Activated CD4-positive, alpha-beta T cell treated with anti-CD3 and anti-CD28 coated beads for 36 hours (primary cell): Measurements from ENCODE around the gene LOXHD1. TPM values are rescaled to one million over a fixed set of nuclear protein-coding genes. Genes with fewer than 3 reads are reported as not detected.

ENCODE experiments used
- ATAC-seq: fragments of 200-7000 bp; cut with Tn5 transposase; one replicate; pipeline ENCODE4 v1.10.0; 2021; ENCODE audit warnings: mild to moderate bottlenecking, moderate library complexity
- CTCF ChIA-PET: fragments of 350-600 bp; sonication (Branson Sonifier 250); formaldehyde crosslinking; loops from one replicate; lab custom pipeline; 2021; ENCODE audit warnings: antibody characterized with exemption; lab: Charles Lee
- POLR2A ChIA-PET: fragments of 350-600 bp; sonication (Branson Sonifier 250); formaldehyde crosslinking; loops from one replicate; lab custom pipeline; 2021; ENCODE audit warnings: antibody characterized with exemption, inconsistent platforms; lab: Charles Lee
- DNase-seq: peaks from one replicate; pipeline ENCODE4 v3.0.0-alpha.2; 2020
- H3K27ac Mint-ChIP-seq: one replicate; pipeline ENCODE4 v1.8.0; 2021; ENCODE audit warnings: mixed read lengths
- H3K27me3 Mint-ChIP-seq: one replicate; pipeline ENCODE4 v1.8.0; 2021; ENCODE audit warnings: mixed read lengths
- H3K36me3 Mint-ChIP-seq: one replicate; pipeline ENCODE4 v1.8.0; 2021; ENCODE audit warnings: low read depth, mixed read lengths
- H3K4me1 Mint-ChIP-seq: one replicate; pipeline ENCODE4 v1.8.0; 2021; ENCODE audit warnings: mixed read lengths
- H3K4me3 Mint-ChIP-seq: one replicate; pipeline ENCODE4 v1.8.0; 2021; ENCODE audit warnings: mild to moderate bottlenecking, moderate library complexity, mixed read lengths
- H3K9me3 Mint-ChIP-seq: one replicate; pipeline ENCODE4 v1.8.0; 2021; ENCODE audit warnings: low read depth, mixed read lengths
- intact Hi-C, 2 experiments: fragments of 100-400 bp; cut with DNase I in 1 of 2; cut with micrococcal nuclease in 1 of 2; formaldehyde crosslinking; loops; one replicate each; pipeline versions ENCODE4 v1.14.2 to v1.15.1; 2022 to 2024; cut with DNase I, micrococcal nuclease
- total RNA-seq, 2 experiments: library from RNA; stranded (reverse); gene quantifications; one replicate each; pipeline ENCODE4 v1.2.3, GENCODE V29; 2021

LOXHD1 gene, protein sequence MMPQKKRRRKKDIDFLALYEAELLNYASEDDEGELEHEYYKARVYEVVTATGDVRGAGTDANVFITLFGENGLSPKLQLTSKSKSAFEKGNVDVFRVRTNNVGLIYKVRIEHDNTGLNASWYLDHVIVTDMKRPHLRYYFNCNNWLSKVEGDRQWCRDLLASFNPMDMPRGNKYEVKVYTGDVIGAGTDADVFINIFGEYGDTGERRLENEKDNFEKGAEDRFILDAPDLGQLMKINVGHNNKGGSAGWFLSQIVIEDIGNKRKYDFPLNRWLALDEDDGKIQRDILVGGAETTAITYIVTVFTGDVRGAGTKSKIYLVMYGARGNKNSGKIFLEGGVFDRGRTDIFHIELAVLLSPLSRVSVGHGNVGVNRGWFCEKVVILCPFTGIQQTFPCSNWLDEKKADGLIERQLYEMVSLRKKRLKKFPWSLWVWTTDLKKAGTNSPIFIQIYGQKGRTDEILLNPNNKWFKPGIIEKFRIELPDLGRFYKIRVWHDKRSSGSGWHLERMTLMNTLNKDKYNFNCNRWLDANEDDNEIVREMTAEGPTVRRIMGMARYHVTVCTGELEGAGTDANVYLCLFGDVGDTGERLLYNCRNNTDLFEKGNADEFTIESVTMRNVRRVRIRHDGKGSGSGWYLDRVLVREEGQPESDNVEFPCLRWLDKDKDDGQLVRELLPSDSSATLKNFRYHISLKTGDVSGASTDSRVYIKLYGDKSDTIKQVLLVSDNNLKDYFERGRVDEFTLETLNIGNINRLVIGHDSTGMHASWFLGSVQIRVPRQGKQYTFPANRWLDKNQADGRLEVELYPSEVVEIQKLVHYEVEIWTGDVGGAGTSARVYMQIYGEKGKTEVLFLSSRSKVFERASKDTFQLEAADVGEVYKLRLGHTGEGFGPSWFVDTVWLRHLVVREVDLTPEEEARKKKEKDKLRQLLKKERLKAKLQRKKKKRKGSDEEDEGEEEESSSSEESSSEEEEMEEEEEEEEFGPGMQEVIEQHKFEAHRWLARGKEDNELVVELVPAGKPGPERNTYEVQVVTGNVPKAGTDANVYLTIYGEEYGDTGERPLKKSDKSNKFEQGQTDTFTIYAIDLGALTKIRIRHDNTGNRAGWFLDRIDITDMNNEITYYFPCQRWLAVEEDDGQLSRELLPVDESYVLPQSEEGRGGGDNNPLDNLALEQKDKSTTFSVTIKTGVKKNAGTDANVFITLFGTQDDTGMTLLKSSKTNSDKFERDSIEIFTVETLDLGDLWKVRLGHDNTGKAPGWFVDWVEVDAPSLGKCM (N-terminal part only)
- total RNA-seq: under 1 TPM; 0.05 to 0.07 TPM

DNA sequence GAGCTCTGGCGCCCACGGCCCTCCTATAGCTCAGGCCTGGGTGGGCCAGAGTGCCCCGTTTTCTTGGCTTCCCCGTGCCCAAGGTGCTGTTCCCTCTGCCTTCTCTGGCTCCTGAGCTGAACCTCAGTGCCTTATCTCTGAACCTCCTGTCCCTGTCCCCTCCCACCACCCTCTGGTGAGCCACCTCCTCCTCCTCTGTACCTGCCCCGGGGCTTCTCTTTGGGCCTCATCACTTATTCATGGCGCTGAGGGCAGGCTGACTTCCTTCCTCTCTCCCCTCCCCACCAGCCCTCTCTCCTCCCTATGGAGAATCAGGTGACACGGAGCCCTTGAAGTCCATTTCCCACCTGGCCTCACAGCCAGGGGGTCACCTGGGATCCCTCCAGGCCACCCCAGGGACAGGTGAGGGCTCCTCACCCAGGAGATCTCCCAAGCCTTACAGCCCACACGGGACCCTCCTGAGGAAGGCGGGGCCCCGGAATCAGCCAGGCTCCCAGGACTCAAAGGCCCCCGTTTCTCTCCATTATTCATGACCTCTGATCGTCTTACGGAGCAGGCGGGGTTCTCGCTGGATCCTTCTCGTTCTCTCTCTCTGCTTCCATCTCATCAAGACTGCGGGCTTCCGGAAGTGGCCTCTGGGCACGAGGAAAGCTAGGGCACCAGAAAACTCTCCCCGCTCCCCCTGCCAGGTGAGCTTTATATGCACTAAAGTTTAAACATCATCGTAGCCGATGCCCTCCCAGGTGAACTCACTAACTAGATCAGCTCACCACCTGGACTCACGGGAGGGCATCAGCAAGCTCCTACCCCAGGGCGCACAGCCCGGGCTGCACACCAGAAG lies at the start of gene LOXHD1:
Gene LOXHD1, minus strand, starts transcription at position 106 of the 841 bp plus-strand sequence. CDS start 187 bp downstream, outside the sequence.
- no peak within 1 kb of the TSS for H3K27ac Mint-ChIP-seq

GRCh38 chr18:46705521-46705920 lies 48.5 kb upstream of the LOXHD1 start:
- no peak overlapping the region for H3K4me3 Mint-ChIP-seq
- DNase-seq: no peak
- no peak overlapping the region for H3K27ac Mint-ChIP-seq
- ATAC-seq: no peak
- no peaks in the 10 kb centered on the region for H3K9me3 Mint-ChIP-seq
- peaks cover 2% of the 10 kb centered on the region for H3K4me1 Mint-ChIP-seq
- ChIA-PET POLR2A (interaction anchor here (0.7 kb wide), 1 partner anchor 500 kb away, joined by 4 read pairs; no protein-coding TSS in a partner anchor), CTCF (no interaction called here)
- no peaks in the 10 kb centered on the region for H3K36me3 Mint-ChIP-seq
- no peaks in the 10 kb centered on the region for H3K27me3 Mint-ChIP-seq
- intact Hi-C loops: no loop called here

More for the DNA sequence above, at the start of gene LOXHD1:
- Mint-ChIP-seq H3K27me3 (no peaks in the 10 kb centered on the region), H3K36me3 (no peaks in the 10 kb centered on the region), H3K4me1 (no peaks in the 10 kb centered on the region), H3K4me3 (no peak within 1 kb of the TSS), H3K9me3 (no peaks in the 10 kb centered on the region)
- CTCF ChIA-PET: interaction anchor here (0.5 to 7.8 kb wide), 53 partner anchors 8 to 991 kb away, joined by 3 to 84 read pairs (median 4); a partner anchor contains a TSS
- intact Hi-C loops: loop anchor here (5.0 to 10.0 kb wide), 3 partner anchors 100 to 253 kb away; no protein-coding TSS in a partner anchor
- ATAC-seq: no peak
- POLR2A ChIA-PET: interaction anchor here (0.6 kb wide), 1 partner anchor 833 kb away, joined by 3 read pairs; no protein-coding TSS in a partner anchor
- DNase-seq: no peak

DNA sequence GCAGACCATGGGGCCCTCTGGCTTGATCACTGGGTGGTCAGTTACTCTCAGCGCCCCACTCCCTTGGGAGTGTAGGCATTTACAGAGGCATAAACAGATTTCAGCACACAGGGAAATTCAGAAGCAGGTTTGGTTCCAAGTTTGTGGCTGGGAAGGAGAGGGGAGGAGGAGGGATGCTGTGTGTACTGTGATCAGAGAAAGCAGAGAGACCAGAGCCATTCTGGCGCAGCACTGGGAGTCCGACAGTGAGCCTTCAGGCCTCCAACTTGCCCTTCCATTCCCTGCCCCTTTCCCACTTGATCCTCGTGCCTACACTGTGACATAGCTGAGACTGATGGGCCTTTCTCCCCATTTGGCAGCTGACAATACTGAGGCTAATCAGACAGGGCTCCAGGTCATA lies 47.8 kb upstream of the LOXHD1 start:
- DNase-seq (no peak), ATAC-seq (no peak)
- ChIA-PET CTCF (no interaction called here), POLR2A (no interaction called here)
- H3K4me3 Mint-ChIP-seq: no peak overlapping the region
- no peaks in the 10 kb centered on the region for H3K27me3 Mint-ChIP-seq
- H3K36me3 Mint-ChIP-seq: no peaks in the 10 kb centered on the region
- peaks cover 2% of the 10 kb centered on the region for H3K4me1 Mint-ChIP-seq
- H3K9me3 Mint-ChIP-seq: no peaks in the 10 kb centered on the region
- intact Hi-C loops: no loop called here
- H3K27ac Mint-ChIP-seq: no peak overlapping the region

DNA sequence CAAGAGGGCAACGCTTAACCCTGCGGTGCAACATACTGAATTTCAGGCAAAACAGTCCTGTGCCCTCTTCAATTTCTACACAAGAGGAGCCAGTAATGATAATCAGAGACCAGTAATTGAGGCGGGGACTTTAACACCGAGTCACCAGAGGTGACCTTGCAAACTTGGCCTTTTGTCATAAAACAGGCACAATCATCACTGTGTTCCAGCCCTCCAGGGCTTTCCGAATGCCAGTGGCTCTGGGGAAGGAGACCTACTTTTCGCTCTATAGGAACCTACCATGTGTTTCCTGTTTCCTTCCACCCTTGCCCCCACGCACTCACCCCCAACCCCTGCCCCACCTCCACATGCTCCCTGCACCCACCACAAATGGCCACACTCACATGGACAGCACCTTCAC lies 47.2 kb upstream of the LOXHD1 start:
- intact Hi-C loops: no loop called here

GRCh38 chr18:46702471-46702870 lies 45.5 kb upstream of the LOXHD1 start:
- Mint-ChIP-seq H3K27ac (no peak overlapping the region), H3K27me3 (peaks cover 6% of the 10 kb centered on the region), H3K9me3 (peaks cover 5% of the 10 kb centered on the region), H3K36me3 (no peaks in the 10 kb centered on the region), H3K4me1 (peaks cover 2% of the 10 kb centered on the region), H3K4me3 (no peak overlapping the region)
- DNase-seq: no peak
- ATAC-seq: no peak
- intact Hi-C loops: no loop called here
- ChIA-PET CTCF (interaction anchor here (0.6 kb wide), 1 partner anchor 688 kb away, joined by 3 read pairs; no protein-coding TSS in a partner anchor), POLR2A (no interaction called here)

More for the DNA sequence above, 47.2 kb upstream of the LOXHD1 start:
- POLR2A ChIA-PET: no interaction called here
- Mint-ChIP-seq H3K4me3 (no peak overlapping the region), H3K9me3 (no peaks in the 10 kb centered on the region), H3K27ac (no peak overlapping the region), H3K4me1 (peaks cover 2% of the 10 kb centered on the region), H3K27me3 (no peaks in the 10 kb centered on the region), H3K36me3 (no peaks in the 10 kb centered on the region)
- CTCF ChIA-PET: no interaction called here
- no peak for DNase-seq
- ATAC-seq: no peak

- CTCF ChIA-PET: no interaction called here
- Mint-ChIP-seq H3K36me3 (no peaks in the 10 kb centered on the region), H3K27ac (no peak overlapping the region), H3K4me3 (no peak overlapping the region), H3K9me3 (peaks cover 5% of the 10 kb centered on the region), H3K27me3 (peaks cover 9% of the 10 kb centered on the region), H3K4me1 (no peaks in the 10 kb centered on the region)
- ATAC-seq (no peak), DNase-seq (no peak)
- POLR2A ChIA-PET: no interaction called here
- intact Hi-C loops: no loop called here
Measured at GRCh38 chr18:46700066-46700824, 43.2 kb upstream of the LOXHD1 start.

GRCh38 chr18:46696702-46697101 lies 39.7 kb upstream of the LOXHD1 start:
- intact Hi-C loops: no loop called here
- ATAC-seq (no peak), DNase-seq (no peak)
- H3K9me3 Mint-ChIP-seq: peaks cover 5% of the 10 kb centered on the region
- H3K27ac Mint-ChIP-seq: no peak overlapping the region
- H3K36me3 Mint-ChIP-seq: no peaks in the 10 kb centered on the region
- peaks cover 12% of the 10 kb centered on the region for H3K27me3 Mint-ChIP-seq
- no peak overlapping the region for H3K4me3 Mint-ChIP-seq
- H3K4me1 Mint-ChIP-seq: no peaks in the 10 kb centered on the region
- ChIA-PET CTCF (interaction anchor here (0.7 to 0.8 kb wide), 2 partner anchors 54 to 73 kb away, joined by 3 read pairs; no protein-coding TSS in a partner anchor), POLR2A (no interaction called here)

DNA sequence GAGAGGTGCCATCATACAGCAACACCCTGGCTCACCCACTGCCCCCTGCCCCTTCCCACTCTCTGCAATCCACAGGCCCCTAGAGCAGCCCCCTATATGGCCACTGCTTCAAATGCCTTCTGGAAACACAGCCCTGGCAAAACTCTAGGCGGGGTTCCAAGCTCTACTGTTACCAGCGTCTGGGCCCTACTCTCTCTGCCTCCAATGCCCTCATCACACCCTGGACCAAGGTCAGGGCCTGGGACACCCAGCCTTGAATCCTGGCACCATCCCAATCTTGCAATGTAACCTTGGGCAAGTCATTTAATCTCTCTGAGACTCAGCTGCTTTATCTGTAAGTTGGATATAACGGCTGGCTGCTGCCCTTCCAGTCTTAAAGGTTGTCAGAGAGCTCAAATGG lies 39.2 kb upstream of the LOXHD1 start:
- intact Hi-C loops: no loop called here
- no peak for DNase-seq
- ATAC-seq: no peak
- no peaks in the 10 kb centered on the region for H3K4me1 Mint-ChIP-seq
- POLR2A ChIA-PET: no interaction called here
- CTCF ChIA-PET: no interaction called here
- peaks cover 12% of the 10 kb centered on the region for H3K27me3 Mint-ChIP-seq
- no peak overlapping the region for H3K4me3 Mint-ChIP-seq
- peaks cover 5% of the 10 kb centered on the region for H3K9me3 Mint-ChIP-seq
- no peaks in the 10 kb centered on the region for H3K36me3 Mint-ChIP-seq
- H3K27ac Mint-ChIP-seq: no peak overlapping the region

GRCh38 chr18:46693996-46694395 lies 37.0 kb upstream of the LOXHD1 start:
- peaks cover 5% of the 10 kb centered on the region for H3K9me3 Mint-ChIP-seq
- no peak for DNase-seq
- ChIA-PET CTCF (no interaction called here), POLR2A (no interaction called here)
- H3K27ac Mint-ChIP-seq: no peak overlapping the region
- no peaks in the 10 kb centered on the region for H3K36me3 Mint-ChIP-seq
- ATAC-seq: no peak
- intact Hi-C loops: no loop called here
- no peaks in the 10 kb centered on the region for H3K4me1 Mint-ChIP-seq
- H3K27me3 Mint-ChIP-seq: peaks cover 12% of the 10 kb centered on the region
- no peak overlapping the region for H3K4me3 Mint-ChIP-seq
